ENCODE measurements around the gene CBX6.

CBX6 gene

GRCh38 chr22:38870312-38870741 is 1.7 kb downstream of the CBX6 start (continued):
- TF ChIP-seq ZNF692 (tag by site-specific recombination; IDR thresholded peaks at IDR 0.05) (peak; percentile 72), ZSCAN4 (tag by site-specific recombination; IDR thresholded peaks at IDR 0.05) (no peak; the same call in 1 of the 2 replicates), HOXA7 (CRISPR knock-in tag; IDR thresholded peaks at IDR 0.05; ENCODE audit: borderline replicate concordance) (no peak), ZNF600 (tag by site-specific recombination; IDR thresholded peaks at IDR 0.05) (no peak), SCRT2 (tag by site-specific recombination; IDR thresholded peaks at IDR 0.05) (no peak), ZNF704 (tag by site-specific recombination; IDR thresholded peaks at IDR 0.05) (no peak), ZNF202 (tag by site-specific recombination; IDR thresholded peaks at IDR 0.05; ENCODE audit: borderline replicate concordance) (no peak), ZNF560 (tag by site-specific recombination; IDR thresholded peaks at IDR 0.05; ENCODE audit: borderline replicate concordance) (no peak), TRIM28 (IDR thresholded peaks at IDR 0.05; ENCODE audit: borderline replicate concordance, low read length) (peak; percentile 38; the same call in 1 of the 2 replicates), ZNF398 (tag by site-specific recombination; IDR thresholded peaks at IDR 0.05) (no peak), ZNF830 (tag by site-specific recombination; IDR thresholded peaks at IDR 0.05; ENCODE audit: low read depth) (no peak), ZNF394 (tag by site-specific recombination; IDR thresholded peaks at IDR 0.05; ENCODE audit: borderline replicate concordance) (peak; percentile 87), KLF9 (tag by site-specific recombination; IDR thresholded peaks at IDR 0.05; ENCODE audit: low read depth) (0 out of 2 replicates have a peak, but pooled peaks have one; percentile 48), KLF1 (tag by site-specific recombination; IDR thresholded peaks at IDR 0.05) (0 out of 2 replicates have a peak, but pooled peaks have one; percentile 31), ZNF366 (tag by site-specific recombination; conservative IDR thresholded peaks at IDR 0.05) (peak; percentile 57), ZSCAN30 (tag by site-specific recombination; IDR thresholded peaks at IDR 0.05) (peak; percentile 18; the same call in 1 of the 2 replicates), KLF7 (tag by site-specific recombination; IDR thresholded peaks at IDR 0.05; ENCODE audit: borderline replicate concordance) (peak; percentile 78; the same call in 1 of the 2 replicates), GLIS1 (tag by site-specific recombination; IDR thresholded peaks at IDR 0.05) (peak; percentile 71), ZNF521 (tag by site-specific recombination; IDR thresholded peaks at IDR 0.05) (no peak), ZSCAN16 (tag by site-specific recombination; IDR thresholded peaks at IDR 0.05) (no peak), ZNF48 (tag by site-specific recombination; IDR thresholded peaks at IDR 0.05) (no peak), KLF10 (tag by site-specific recombination; IDR thresholded peaks at IDR 0.05) (peak; percentile 52; the same call in 1 of the 2 replicates), PATZ1 (tag by site-specific recombination; IDR thresholded peaks at IDR 0.05) (peak; percentile 70), RBAK (tag by site-specific recombination; IDR thresholded peaks at IDR 0.05) (no peak), ZNF350 (tag by site-specific recombination; IDR thresholded peaks at IDR 0.05) (no peak), REST (tag by site-specific recombination; IDR thresholded peaks at IDR 0.05) (no peak), ZNF660 (tag by site-specific recombination; IDR thresholded peaks at IDR 0.05) (peak; percentile 74), OVOL3 (tag by site-specific recombination; IDR thresholded peaks at IDR 0.05) (no peak), ZNF341 (tag by site-specific recombination; IDR thresholded peaks at IDR 0.05; ENCODE audit: low read depth) (peak; percentile 70), ZNF112 (tag by site-specific recombination; IDR thresholded peaks at IDR 0.05) (no peak)

Measured in HEK293 (cell line).